Loucy (cell line): ENCODE data around the gene CSF3R.

Experiments used
- H2AFZ ChIP-seq: fragments of 200-600 bp; sonication (generic); 2 replicates; pipeline ENCODE4 v1.6.0; 2016; ENCODE audit warnings: antibody characterized with exemption, mild to moderate bottlenecking, low read length, moderate library complexity
- H3F3A ChIP-seq: fragments of 200-600 bp; 2 replicates; pipeline ENCODE4 v1.6.0; 2016; ENCODE audit warnings: antibody characterized with exemption, low read depth, mild to moderate bottlenecking
- H3K27me3 ChIP-seq: fragments of 200-600 bp; sonication (generic); 2 replicates; pipeline ENCODE4 v1.6.1; 2014; ENCODE audit warnings: low read length, mild to moderate bottlenecking; ENCODE audit not compliant: insufficient read depth, poor library complexity, severe bottlenecking
- H3K36me3 ChIP-seq: fragments of 200-600 bp; sonication (generic); 2 replicates; pipeline ENCODE4 v1.6.1; 2016; ENCODE audit warnings: low read length; ENCODE audit not compliant: insufficient read depth
- H3K4me1 ChIP-seq: fragments of 200-600 bp; sonication (generic); 2 replicates; pipeline ENCODE4 v1.5.1; 2014; ENCODE audit warnings: low read length, mild to moderate bottlenecking; ENCODE audit not compliant: insufficient read depth, poor library complexity, severe bottlenecking
- H3K4me2 ChIP-seq: fragments of 200-600 bp; sonication (generic); 2 replicates; pipeline ENCODE4 v1.6.0; 2014; ENCODE audit warnings: antibody characterized with exemption, low read length, low read depth, mild to moderate bottlenecking; ENCODE audit not compliant: poor library complexity, severe bottlenecking
- H3K4me3 ChIP-seq: fragments of 200-600 bp; sonication (generic); 2 replicates; pipeline ENCODE4 v1.5.1; 2014; ENCODE audit warnings: low read length, mild to moderate bottlenecking, mixed read lengths; ENCODE audit not compliant: poor library complexity, severe bottlenecking
- H3K79me2 ChIP-seq: fragments of 200-600 bp; sonication (generic); 2 replicates; pipeline ENCODE4 v1.6.1; 2014; ENCODE audit warnings: low read length; ENCODE audit not compliant: insufficient read depth
- H3K9ac ChIP-seq: fragments of 200-600 bp; sonication (generic); 2 replicates; pipeline ENCODE4 v1.6.0; 2014; ENCODE audit warnings: mild to moderate bottlenecking, low read depth, low read length, moderate library complexity; ENCODE audit not compliant: poor library complexity, severe bottlenecking
- H3K9me2 ChIP-seq: fragments of 200-600 bp; sonication (generic); replicated peaks from 2 replicates; pipeline ENCODE4 v1.6.1; 2016; ENCODE audit warnings: low read depth, low read length, mixed read lengths
- H3K9me3 ChIP-seq: fragments of 200-600 bp; sonication (generic); 2 replicates; pipeline ENCODE4 v1.6.1; 2014; ENCODE audit warnings: mild to moderate bottlenecking, antibody characterized with exemption, low read length, low read depth; ENCODE audit not compliant: insufficient read depth
- H4K20me1 ChIP-seq: fragments of 200-600 bp; sonication (generic); 2 replicates; pipeline ENCODE4 v1.6.0; 2014; ENCODE audit warnings: antibody characterized with exemption, low read length, mild to moderate bottlenecking; ENCODE audit not compliant: insufficient read depth, poor library complexity, severe bottlenecking
- CTCF ChIP-seq: fragments of 200-600 bp; sonication (generic); conservative IDR thresholded peaks from 2 replicates; pipeline ENCODE4 v1.5.1; 2014; ENCODE audit warnings: mild to moderate bottlenecking, antibody characterized with exemption, low read length
- EZH2phosphoT487 ChIP-seq: fragments of 200-600 bp; IDR thresholded peaks from 2 replicates; pipeline ENCODE4 v1.6.1; 2018; ENCODE audit warnings: antibody characterized with exemption, mild to moderate bottlenecking, moderate library complexity, borderline replicate concordance

The CSF3R gene

GRCh38 chr1:36463803-36464604 lies 18.7 kb downstream of the CSF3R start, which contains the start of gene MRPS15:
Gene MRPS15 (minus strand): TSS chr1:36464384. CDS start chr1:36464275, 109 bp downstream.
- H3K9me2 ChIP-seq, result no peaks in the 10 kb centered on the region
- H3K27me3 ChIP-seq, result no peaks in the 10 kb centered on the region
- no peaks in the 10 kb centered on the region for H3K9me3 ChIP-seq
- H3K9ac ChIP-seq, result peak within 1 kb of the TSS; percentile 81
- H3K79me2 ChIP-seq, result peaks cover 10% of the 10 kb centered on the region
- H3K4me2 ChIP-seq, result peak within 1 kb of the TSS; percentile 74
- H2AFZ ChIP-seq, result peak within 1 kb of the TSS; percentile 89
- no peak for TF ChIP-seq CTCF
- TF ChIP-seq EZH2phosphoT487, result no peak
- H4K20me1 ChIP-seq, result no peaks in the 10 kb centered on the region
- H3K36me3 ChIP-seq, result no peaks in the 10 kb centered on the region
- peak within 1 kb of the TSS; percentile 93 for H3K4me3 ChIP-seq
- no peaks in the 10 kb centered on the region for H3F3A ChIP-seq
- peaks cover 23% of the 10 kb centered on the region for H3K4me1 ChIP-seq

GRCh38 chr1:36463463-36463802 lies 19.3 kb downstream of the CSF3R start:
- Histone ChIP-seq H3F3A (no peaks in the 10 kb centered on the region), H3K9me2 (no peaks in the 10 kb centered on the region), H3K27me3 (no peaks in the 10 kb centered on the region), H3K79me2 (peaks cover 10% of the 10 kb centered on the region), H3K9ac (peak overlapping the region; percentile 81), H3K9me3 (no peaks in the 10 kb centered on the region), H2AFZ (peak overlapping the region; percentile 89), H3K4me3 (peak overlapping the region; percentile 93), H4K20me1 (peaks cover 5% of the 10 kb centered on the region), H3K4me1 (peaks cover 28% of the 10 kb centered on the region), H3K36me3 (no peaks in the 10 kb centered on the region), H3K4me2 (peak overlapping the region; percentile 74)
- TF ChIP-seq CTCF (no peak), EZH2phosphoT487 (no peak)

- H3K9me3 ChIP-seq, result no peaks in the 10 kb centered on the region
- no peak overlapping the region for H3K4me3 ChIP-seq
- peaks cover 8% of the 10 kb centered on the region for H3K79me2 ChIP-seq
- H3K9ac ChIP-seq, result no peak overlapping the region
- H3K36me3 ChIP-seq, result peaks cover 17% of the 10 kb centered on the region; the same call in 1 of the 2 replicates
- H3K27me3 ChIP-seq, result no peaks in the 10 kb centered on the region
- H3K4me2 ChIP-seq, result peak overlapping the region; percentile 48
- H4K20me1 ChIP-seq, result peaks cover 9% of the 10 kb centered on the region
- H2AFZ ChIP-seq, result no peak overlapping the region
- no peaks in the 10 kb centered on the region for H3K9me2 ChIP-seq
- no peak for TF ChIP-seq EZH2phosphoT487
- TF ChIP-seq CTCF, result no peak
- H3K4me1 ChIP-seq, result peaks cover 32% of the 10 kb centered on the region
- no peaks in the 10 kb centered on the region for H3F3A ChIP-seq
Observed at GRCh38 chr1:36458910-36459309, 23.8 kb downstream of the CSF3R start.
